Measurements from ENCODE around the gene GZMA. TPM values are rescaled to one million over a fixed set of nuclear protein-coding genes. Genes with fewer than 3 reads are reported as not detected.

Gene GZMA
- polyA plus RNA-seq, 1 donor (not counting 4 experiments of a cell fraction or from before 2014, with no cell fraction given): not detected

GRCh38 chr5:55140908-55141665 is 38.6 kb downstream of the GZMA start:
- H3K4me3 ChIP-seq (ENCODE audit: control insufficient read depth in 2 of 3, extremely low read depth in 1 of 3, insufficient read depth in 2 of 3, low read depth in 1 of 3, low read length in 3 of 3): no peak overlapping the region
- FAIRE-seq (no peak), DNase-seq (ENCODE audit: low read depth, low spot score) (no peak)
- no peak for TF ChIP-seq EZH2 (IDR thresholded peaks at IDR 0.05; ENCODE audit: low read length)
- TF ChIP-seq CTCF (optimal IDR thresholded peaks at IDR 0.05 in 1 of 3, IDR thresholded peaks at IDR 0.05 in 1 of 3, conservative IDR thresholded peaks at IDR 0.05 in 1 of 3; ENCODE audit: extremely low read depth in 1 of 3, insufficient read depth in 2 of 3, low read length in 3 of 3): no peak
- dilution Hi-C loops (cut with MboI; ENCODE audit: extremely low pct_ligation_motif_present, low sequenced_read_pairs): loop anchor here (25.0 kb wide), 1 partner anchor 204 kb away; no protein-coding TSS in a partner anchor
- H4K20me1 ChIP-seq (ENCODE audit: control insufficient read depth, extremely low read depth, insufficient read depth, low read length): no peaks in the 10 kb centered on the region
- H3K4me2 ChIP-seq (ENCODE audit: control insufficient read depth, extremely low read depth, insufficient read depth, low read depth, low read length): no peak overlapping the region
- no peaks in the 10 kb centered on the region for H3K4me1 ChIP-seq (ENCODE audit: control insufficient read depth, extremely low read depth, insufficient read depth, low read length)
- H2AFZ ChIP-seq (ENCODE audit: control insufficient read depth, low read length): no peak overlapping the region
- no peaks in the 10 kb centered on the region for H3K79me2 ChIP-seq (ENCODE audit: control insufficient read depth, insufficient read depth, low read length)
- peaks cover 6% of the 10 kb centered on the region for H3K27me3 ChIP-seq (ENCODE audit: control insufficient read depth, extremely low read depth, insufficient read depth, low read length)
- H3K9me1 ChIP-seq (ENCODE audit: control insufficient read depth, extremely low read depth, insufficient read depth, low read length): peaks cover 2% of the 10 kb centered on the region
- H3K9me3 ChIP-seq (ENCODE audit: control insufficient read depth, low read depth, low read length): no peaks in the 10 kb centered on the region
- no peak overlapping the region for H3K9ac ChIP-seq (ENCODE audit: control insufficient read depth, extremely low read depth, insufficient read depth, low read length)
- H3K36me3 ChIP-seq (ENCODE audit: control insufficient read depth in 2 of 2, extremely low read depth in 1 of 2, insufficient read depth in 2 of 2, low read length in 2 of 2): no peaks in the 10 kb centered on the region
- no peak overlapping the region for H3K27ac ChIP-seq (ENCODE audit: control insufficient read depth, insufficient read depth, low read length)

GRCh38 chr5:55141945-55142690 is 39.7 kb downstream of the GZMA start:
- Histone ChIP-seq H3K27ac (ENCODE audit: control insufficient read depth, insufficient read depth, low read length) (no peak overlapping the region), H3K9ac (ENCODE audit: control insufficient read depth, extremely low read depth, insufficient read depth, low read length) (no peak overlapping the region), H3K36me3 (ENCODE audit: control insufficient read depth in 2 of 2, extremely low read depth in 1 of 2, insufficient read depth in 2 of 2, low read length in 2 of 2) (no peaks in the 10 kb centered on the region), H3K9me1 (ENCODE audit: control insufficient read depth, extremely low read depth, insufficient read depth, low read length) (peaks cover 2% of the 10 kb centered on the region), H3K27me3 (ENCODE audit: control insufficient read depth, extremely low read depth, insufficient read depth, low read length) (peaks cover 6% of the 10 kb centered on the region), H3K4me2 (ENCODE audit: control insufficient read depth, extremely low read depth, insufficient read depth, low read depth, low read length) (no peak overlapping the region), H3K9me3 (ENCODE audit: control insufficient read depth, low read depth, low read length) (no peaks in the 10 kb centered on the region), H3K79me2 (ENCODE audit: control insufficient read depth, insufficient read depth, low read length) (no peaks in the 10 kb centered on the region), H4K20me1 (ENCODE audit: control insufficient read depth, extremely low read depth, insufficient read depth, low read length) (no peaks in the 10 kb centered on the region), H3K4me1 (ENCODE audit: control insufficient read depth, extremely low read depth, insufficient read depth, low read length) (no peaks in the 10 kb centered on the region), H3K4me3 (ENCODE audit: control insufficient read depth in 2 of 3, extremely low read depth in 1 of 3, insufficient read depth in 2 of 3, low read depth in 1 of 3, low read length in 3 of 3) (no peak overlapping the region), H2AFZ (ENCODE audit: control insufficient read depth, low read length) (no peak overlapping the region)
- no peak for DNase-seq (ENCODE audit: low read depth, low spot score)
- TF ChIP-seq CTCF (optimal IDR thresholded peaks at IDR 0.05 in 1 of 3, IDR thresholded peaks at IDR 0.05 in 1 of 3, conservative IDR thresholded peaks at IDR 0.05 in 1 of 3; ENCODE audit: extremely low read depth in 1 of 3, insufficient read depth in 2 of 3, low read length in 3 of 3) (no peak), EZH2 (IDR thresholded peaks at IDR 0.05; ENCODE audit: low read length) (no peak)
- no peak for FAIRE-seq
- dilution Hi-C loops (cut with MboI; ENCODE audit: extremely low pct_ligation_motif_present, low sequenced_read_pairs): loop anchor here (25.0 kb wide), 1 partner anchor 205 kb away; no protein-coding TSS in a partner anchor

All from keratinocyte (primary cell).